Stomach (tissue), 4 donors: ENCODE data around the gene RNPEPL1.

ENCODE experiments used
- CTCF ChIP-seq, 7 experiments: fragments of 450-650 bp in 4 of 7; fragments of 200-600 bp in 3 of 7; sonication (generic) in 3 of 7; IDR thresholded peaks; one replicate each; pipeline ENCODE4 v1.5.1; 2016 to 2019; ENCODE audit warnings: antibody characterized with exemption in 7 of 7, control low read depth in 2 of 7, mild to moderate bottlenecking in 1 of 7
- POLR2AphosphoS5 ChIP-seq, 3 donors: sonication (generic); formaldehyde crosslinking; IDR thresholded peaks; one replicate each; pipeline ENCODE4 v1.6.1; 2016; ENCODE audit warnings: antibody characterized with exemption in 3 of 3

- TF ChIP-seq CTCF (IDR thresholded peaks at IDR 0.05) (no peak), POLR2AphosphoS5 (IDR thresholded peaks at IDR 0.05) (no peak)
These were observed 47.9 kb upstream of the RNPEPL1 start for GRCh38 chr2:240520130-240520973.
